ENCODE data around the gene AKR1C8.
"Not testable (repeated sequence)": the region's sequence is repeated elsewhere in the genome, so short reads cannot be mapped to it uniquely, and the experiment has no call there.

AKR1C8 gene

GRCh38 chr10:5168897-5169420 lies 16.0 kb downstream of the AKR1C8 start:
- peak in 2 of 3 donors; percentile 5 to 27 for DNase-seq (ENCODE audit: low read depth in 3 of 3)

- DNase-seq (ENCODE audit: low read depth in 3 of 3): no peak
Observed at GRCh38 chr10:5165738-5166137, 19.2 kb downstream of the AKR1C8 start.

GRCh38 chr10:5163487-5163886 lies 21.5 kb downstream of the AKR1C8 start:
- no peak for DNase-seq (ENCODE audit: low read depth in 3 of 3)

GRCh38 chr10:5159126-5159525 lies 25.8 kb downstream of the AKR1C8 start:
- no peak for DNase-seq (ENCODE audit: low read depth in 3 of 3)

GRCh38 chr10:5157501-5157900 lies 27.4 kb downstream of the AKR1C8 start:
- no peak for DNase-seq (ENCODE audit: low read depth in 3 of 3)

GRCh38 chr10:5155951-5156350 lies 29.0 kb downstream of the AKR1C8 start:
- DNase-seq (ENCODE audit: low read depth in 3 of 3): no peak

GRCh38 chr10:5151076-5151475 lies 33.9 kb downstream of the AKR1C8 start:
- DNase-seq (ENCODE audit: low read depth in 3 of 3): no peak

- no peak for DNase-seq (ENCODE audit: low read depth in 3 of 3)
Observed at GRCh38 chr10:5148678-5149032, 36.3 kb downstream of the AKR1C8 start.

GRCh38 chr10:5147981-5148677 lies 36.8 kb downstream of the AKR1C8 start:
- DNase-seq (ENCODE audit: low read depth in 3 of 3): no peak

GRCh38 chr10:5147255-5147980 lies 37.5 kb downstream of the AKR1C8 start:
- no peak for DNase-seq (ENCODE audit: low read depth in 3 of 3)

GRCh38 chr10:5146920-5147254 lies 38.1 kb downstream of the AKR1C8 start:
- DNase-seq (ENCODE audit: low read depth in 3 of 3): no peak

- no peak for DNase-seq (ENCODE audit: low read depth in 3 of 3)
Observed at GRCh38 chr10:5143137-5143536, 41.8 kb downstream of the AKR1C8 start.

GRCh38 chr10:5142199-5142598 lies 42.8 kb downstream of the AKR1C8 start:
- no peak for DNase-seq (ENCODE audit: low read depth in 3 of 3)

GRCh38 chr10:5137699-5138098 lies 47.3 kb downstream of the AKR1C8 start:
- not testable (repeated sequence) for DNase-seq (ENCODE audit: low read depth in 3 of 3)

- DNase-seq (ENCODE audit: low read depth in 3 of 3): no peak
Observed at GRCh38 chr10:5136468-5137087, 48.4 kb downstream of the AKR1C8 start.

- DNase-seq (ENCODE audit: low read depth in 3 of 3): no peak
Observed at GRCh38 chr10:5135581-5135980, 49.4 kb downstream of the AKR1C8 start.

GRCh38 chr10:5125315-5126044 lies 59.5 kb downstream of the AKR1C8 start:
- DNase-seq (ENCODE audit: low read depth in 3 of 3): no peak

- no peak for DNase-seq (ENCODE audit: low read depth in 3 of 3)
Observed at GRCh38 chr10:5123886-5124285, 61.1 kb downstream of the AKR1C8 start.

- not testable (repeated sequence) for DNase-seq (ENCODE audit: low read depth in 3 of 3)
Observed at GRCh38 chr10:5119997-5120396, 65.0 kb downstream of the AKR1C8 start.

- DNase-seq (ENCODE audit: low read depth in 3 of 3): no peak
Observed at GRCh38 chr10:5117026-5117425, 67.9 kb downstream of the AKR1C8 start.

GRCh38 chr10:5116621-5117020 lies 68.3 kb downstream of the AKR1C8 start:
- no peak for DNase-seq (ENCODE audit: low read depth in 3 of 3)

- not testable (repeated sequence) for DNase-seq (ENCODE audit: low read depth in 3 of 3)
Observed at GRCh38 chr10:5109861-5110260, 75.1 kb downstream of the AKR1C8 start.

Measured in stimulated activated CD4-positive, alpha-beta T cell treated with anti-CD3 and anti-CD28 coated beads, TNF-alpha, amount 100 ng/mL, for 48 hours (primary cell).